HG03108 (cell line): ENCODE measurements around the gene SEL1L2.

Experiments
- ATAC-seq: cut with Tn5 transposase; IDR thresholded peaks from one replicate; pipeline ENCODE4 v1.9.1; 2021; ENCODE audit warnings: moderate library complexity; ENCODE audit not compliant: unreplicated experiment

The SEL1L2 gene

DNA sequence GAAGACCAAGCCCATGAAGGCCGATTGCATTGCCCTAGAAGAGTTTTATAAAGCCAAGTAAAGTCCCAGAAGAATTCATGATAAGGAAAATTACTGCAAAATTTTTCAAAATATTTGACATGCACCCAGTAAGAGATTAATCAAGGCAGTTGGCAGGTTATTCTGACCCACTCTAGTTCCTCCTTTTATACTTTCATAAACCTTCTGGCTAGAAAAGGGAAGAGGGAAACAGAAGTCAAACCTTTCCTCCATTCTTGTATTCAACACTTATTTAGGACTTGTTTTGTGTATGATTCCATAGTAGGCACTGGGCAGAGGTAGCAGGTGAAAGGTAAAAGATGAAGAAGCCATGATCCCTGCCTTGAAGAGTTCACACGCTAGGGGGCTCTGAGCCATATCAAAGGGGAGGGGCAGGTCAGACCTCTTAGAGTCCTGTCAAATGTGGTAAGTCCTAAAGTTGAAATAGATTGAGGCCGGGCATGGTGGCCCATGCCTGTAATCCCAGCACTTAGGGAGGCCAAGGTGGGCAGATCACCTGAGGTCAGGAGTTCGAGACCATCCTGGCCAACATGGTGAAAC, 120.2 kb downstream of the SEL1L2 start:
- ATAC-seq, result no peak

DNA sequence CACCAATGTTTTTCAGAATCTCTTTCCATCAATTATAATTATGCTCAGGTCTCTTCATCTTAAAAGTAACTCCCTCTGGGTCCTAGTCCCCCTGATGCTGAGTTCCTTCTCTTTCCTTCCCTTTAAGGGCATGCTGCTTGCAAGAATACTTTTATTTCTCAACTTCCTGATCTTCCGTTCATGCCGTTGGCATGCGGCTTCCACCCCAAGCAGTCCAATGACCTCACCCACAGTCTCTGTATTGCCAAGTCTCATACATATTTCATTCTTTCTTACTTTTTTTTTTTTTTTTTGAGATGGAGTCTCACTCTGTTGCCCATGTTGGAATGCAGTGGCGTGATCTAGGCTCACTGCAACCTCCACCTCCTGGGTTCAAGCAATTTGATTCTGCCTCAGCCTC, 122.1 kb downstream of the SEL1L2 start:
- ATAC-seq, result no peak

DNA sequence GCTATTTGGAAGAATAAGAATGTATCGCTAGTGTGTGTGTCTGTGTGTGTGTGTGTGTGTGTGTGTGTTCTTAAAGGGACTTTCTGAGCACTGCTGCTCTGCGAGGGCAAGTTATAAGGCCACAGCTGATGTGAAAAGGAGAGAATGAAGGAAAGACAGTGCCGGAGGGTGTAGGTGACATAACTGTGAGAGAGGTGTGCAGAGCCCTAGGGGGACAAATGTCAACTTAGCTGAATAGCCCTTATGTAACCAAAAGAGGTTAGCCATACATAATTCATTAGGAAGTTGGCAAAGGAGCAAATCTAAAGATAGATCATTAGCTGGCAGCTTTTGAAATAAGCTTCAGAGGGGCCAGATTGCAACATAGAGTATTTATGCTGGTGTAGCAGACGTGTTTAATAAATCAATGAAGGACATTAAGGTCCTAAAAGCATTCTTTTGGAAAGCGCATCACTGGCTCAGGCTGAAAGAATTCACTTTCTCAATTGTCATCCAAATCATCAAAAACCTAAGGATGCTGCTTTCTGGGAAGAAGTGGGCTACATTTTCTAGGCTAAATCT, 124.5 kb downstream of the SEL1L2 start:
- ATAC-seq, result no peak

GRCh38 chr20:13865156-13865555, 125.3 kb downstream of the SEL1L2 start:
- no peak for ATAC-seq

- no peak for ATAC-seq
Measured at GRCh38 chr20:13863244-13863643, 127.2 kb downstream of the SEL1L2 start.

GRCh38 chr20:13862245-13862644, 128.2 kb downstream of the SEL1L2 start:
- no peak for ATAC-seq

DNA sequence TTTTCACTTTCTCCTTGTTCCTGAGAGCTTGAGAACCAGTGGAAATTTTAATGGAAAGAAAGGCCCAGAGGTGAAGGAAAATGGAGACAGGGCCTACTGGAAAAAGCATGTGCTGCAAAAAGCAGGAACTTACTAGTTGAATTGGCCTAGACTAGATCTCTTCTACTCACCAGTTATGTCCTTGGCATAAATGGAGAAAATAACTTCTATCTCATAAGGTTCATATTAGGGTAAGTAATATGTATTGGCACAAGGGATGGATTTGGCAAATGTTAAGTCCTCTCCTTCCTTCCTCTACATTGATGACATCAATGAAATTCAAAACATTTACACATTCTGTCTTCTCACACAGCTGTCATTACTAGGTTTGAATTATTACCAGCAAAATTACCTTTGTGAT, 131.5 kb downstream of the SEL1L2 start:
- no peak for ATAC-seq

DNA sequence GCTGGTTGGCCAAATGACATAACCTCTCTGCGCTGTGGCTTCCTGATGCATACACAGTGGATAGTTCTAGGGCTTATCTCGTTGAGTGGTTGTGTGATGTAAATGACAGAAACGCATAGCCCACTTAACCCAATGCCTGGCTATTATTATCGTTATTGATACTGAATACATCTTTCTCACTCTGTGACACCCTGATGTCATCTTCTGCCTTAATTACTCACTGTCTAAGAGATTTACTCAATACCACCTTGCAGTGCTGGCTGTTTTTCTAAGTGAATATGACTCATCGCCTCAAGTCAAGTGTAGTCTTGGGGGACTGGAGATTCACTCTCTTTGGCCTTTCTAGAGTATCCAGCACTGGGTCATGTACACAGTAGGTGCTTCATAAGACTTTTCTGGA, 132.0 kb downstream of the SEL1L2 start:
- no peak for ATAC-seq

DNA sequence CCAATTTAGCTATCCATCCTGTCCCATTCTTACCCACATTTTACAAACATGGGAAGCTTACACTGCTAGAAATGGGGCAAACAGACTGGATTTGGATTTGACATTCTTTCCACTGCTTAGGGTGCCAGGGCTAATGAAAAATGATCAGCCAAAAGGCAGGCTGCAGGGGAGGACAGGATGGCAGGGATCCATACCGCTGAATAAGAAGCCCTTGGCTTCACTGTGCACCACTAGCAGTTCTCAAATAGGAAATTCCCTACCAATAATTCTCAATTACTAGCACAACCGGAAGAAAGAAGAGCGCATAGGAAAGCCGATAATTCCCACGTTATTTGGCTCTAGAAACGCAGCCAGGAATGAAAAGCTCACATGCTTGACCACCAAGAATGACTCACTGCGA, 132.5 kb downstream of the SEL1L2 start:
- ATAC-seq, result no peak

GRCh38 chr20:13857304-13857703, 133.1 kb downstream of the SEL1L2 start:
- no peak for ATAC-seq

DNA sequence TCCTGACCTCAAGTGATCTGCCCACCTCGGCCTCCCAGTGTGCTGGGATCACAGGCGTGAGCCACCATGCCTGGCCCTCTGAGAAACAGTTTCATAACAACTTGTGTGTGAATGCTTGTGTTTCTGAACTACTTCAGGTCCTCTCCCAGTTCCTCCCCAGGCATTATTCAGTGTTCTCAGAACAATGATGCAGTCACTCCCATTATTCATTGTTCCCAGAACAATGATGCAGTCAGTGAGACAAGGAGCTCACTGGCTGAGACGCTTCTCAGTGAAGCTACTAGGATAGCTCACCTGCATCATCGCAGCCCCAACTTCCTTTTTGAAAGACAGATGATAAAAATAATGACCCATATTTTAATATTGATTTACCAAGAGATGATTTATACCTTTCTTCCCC, 134.1 kb downstream of the SEL1L2 start:
- ATAC-seq, result no peak

- ATAC-seq, result no peak
Measured at GRCh38 chr20:13855613-13856012, 134.8 kb downstream of the SEL1L2 start.

GRCh38 chr20:13852306-13852705, 138.1 kb downstream of the SEL1L2 start:
- ATAC-seq, result no peak

GRCh38 chr20:13851279-13851678, 139.1 kb downstream of the SEL1L2 start:
- ATAC-seq, result no peak

GRCh38 chr20:13844296-13844695, 146.1 kb downstream of the SEL1L2 start:
- ATAC-seq, result no peak

- ATAC-seq, result no peak
Measured at GRCh38 chr20:13841206-13841605, 149.2 kb downstream of the SEL1L2 start.

DNA sequence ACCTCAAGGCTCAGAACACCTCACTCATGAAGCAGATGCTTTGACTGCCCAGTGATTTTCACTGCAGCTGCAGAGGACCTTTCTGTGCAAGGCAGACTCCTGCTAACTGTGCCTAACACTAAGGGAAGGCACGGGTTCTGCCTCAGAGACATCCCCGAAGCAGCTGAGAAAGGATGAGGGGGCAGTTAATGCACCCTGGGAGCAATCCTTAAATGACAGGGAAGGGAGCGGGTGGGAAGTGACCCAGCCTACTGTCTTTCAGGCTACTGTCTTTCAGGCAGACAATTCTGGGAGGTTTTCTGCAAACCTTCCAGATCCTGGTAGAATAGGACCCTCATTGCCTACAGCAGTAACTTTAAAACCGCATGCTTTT, 150.3 kb downstream of the SEL1L2 start:
- ATAC-seq, result no peak

GRCh38 chr20:13839421-13840092, 150.9 kb downstream of the SEL1L2 start:
- ATAC-seq, result no peak

GRCh38 chr20:13838664-13839063, 151.8 kb downstream of the SEL1L2 start:
- no peak for ATAC-seq

DNA sequence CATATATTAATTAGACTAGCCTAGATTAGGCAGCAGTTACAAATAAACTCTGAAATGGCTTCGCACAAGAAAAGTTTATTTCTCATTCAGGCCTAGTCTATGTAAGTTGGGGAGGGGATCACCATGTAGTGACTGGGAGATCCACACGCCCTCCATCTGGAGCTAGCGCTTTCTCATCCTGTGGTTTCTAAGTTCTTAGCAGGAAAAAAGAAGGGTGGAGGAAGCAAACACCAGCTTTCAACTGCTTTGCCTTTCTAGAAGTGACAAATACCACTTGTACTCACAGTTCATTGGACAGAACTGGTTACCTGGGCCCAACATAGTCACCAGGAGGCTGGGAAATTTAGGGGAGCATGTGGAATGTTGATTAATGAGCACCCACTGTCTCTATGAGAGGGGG, 158.9 kb downstream of the SEL1L2 start:
- ATAC-seq, result no peak

- ATAC-seq, result no peak
Measured at GRCh38 chr20:13825465-13825864, 164.9 kb downstream of the SEL1L2 start.

DNA sequence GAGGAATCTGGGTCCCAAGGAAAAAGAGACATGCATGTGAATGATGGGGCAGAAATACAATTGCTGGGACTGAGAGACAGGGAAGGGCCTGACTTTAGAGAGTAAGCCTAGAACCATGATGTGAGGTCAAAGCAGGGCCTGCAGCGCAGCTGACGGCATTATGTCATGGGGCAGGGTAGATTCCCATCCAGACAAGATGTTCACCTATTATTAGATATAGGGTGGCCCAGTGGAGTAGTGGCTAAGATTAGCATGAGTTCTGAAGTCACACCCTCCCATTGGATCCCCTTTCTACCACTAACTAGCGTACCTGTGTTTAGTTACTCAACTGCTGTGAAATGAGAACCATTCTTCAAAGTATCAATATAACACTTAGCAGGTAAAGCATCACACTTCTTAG, 166.0 kb downstream of the SEL1L2 start:
- no peak for ATAC-seq

- ATAC-seq, result no peak
Measured at GRCh38 chr20:13822459-13822858, 168.0 kb downstream of the SEL1L2 start.
